ENCODE data around the gene TAAR8. TPM values are rescaled to one million over a fixed set of nuclear protein-coding genes. Genes with fewer than 3 reads are reported as not detected.
"Not testable (repeated sequence)": the region's sequence is repeated elsewhere in the genome, so short reads cannot be mapped to it uniquely, and the experiment has no call there.

The TAAR8 gene
- total RNA-seq, 1 donor from 2014 or later = not detected

- peak; percentile 68 for TF ChIP-seq CTCF (IDR thresholded peaks at IDR 0.05; ENCODE audit: insufficient read depth, low read length, poor library complexity, severe bottlenecking)
- no peaks in the 10 kb centered on the region for H3K27me3 ChIP-seq (ENCODE audit: control insufficient read depth, insufficient read depth, low read length)
- no peaks in the 10 kb centered on the region for H3K36me3 ChIP-seq (ENCODE audit: control insufficient read depth, insufficient read depth, low read length)
- H3K4me3 ChIP-seq (ENCODE audit: low read depth, low read length) = peak overlapping the region; percentile 33
- peak; percentile 12 for DNase-seq (ENCODE audit: low read depth)
Measured at GRCh38 chr6:132530293-132530974, 22.0 kb upstream of the TAAR8 start.

- not testable (repeated sequence) for H3K36me3 ChIP-seq (ENCODE audit: control insufficient read depth, insufficient read depth, low read length); H3K27me3 ChIP-seq (ENCODE audit: control insufficient read depth, insufficient read depth, low read length); H3K4me3 ChIP-seq (ENCODE audit: low read depth, low read length); DNase-seq (ENCODE audit: low read depth)
Measured at GRCh38 chr6:132534546-132534945, 17.9 kb upstream of the TAAR8 start.

GRCh38 chr6:132537145-132537544 is 15.3 kb upstream of the TAAR8 start:
- no peak for TF ChIP-seq CTCF (IDR thresholded peaks at IDR 0.05; ENCODE audit: insufficient read depth, low read length, poor library complexity, severe bottlenecking)
- H3K4me3 ChIP-seq (ENCODE audit: low read depth, low read length) = no peak overlapping the region
- no peaks in the 10 kb centered on the region for H3K27me3 ChIP-seq (ENCODE audit: control insufficient read depth, insufficient read depth, low read length)
- H3K36me3 ChIP-seq (ENCODE audit: control insufficient read depth, insufficient read depth, low read length) = no peaks in the 10 kb centered on the region
- no peak for DNase-seq (ENCODE audit: low read depth)

- DNase-seq (ENCODE audit: low read depth) = no peak
- no peak for TF ChIP-seq CTCF (IDR thresholded peaks at IDR 0.05; ENCODE audit: insufficient read depth, low read length, poor library complexity, severe bottlenecking)
- Histone ChIP-seq H3K4me3 (ENCODE audit: low read depth, low read length) (no peak within 1 kb of the TSS), H3K36me3 (ENCODE audit: control insufficient read depth, insufficient read depth, low read length) (no peaks in the 10 kb centered on the region), H3K27me3 (ENCODE audit: control insufficient read depth, insufficient read depth, low read length) (no peaks in the 10 kb centered on the region)
Measured at GRCh38 chr6:132537977-132538376, 14.5 kb upstream of the TAAR8 start, which contains the start of gene TAAR9. TAAR9 (plus strand) TSS chr6:132538277; CDS start chr6:132538290, 13 bp downstream.

GRCh38 chr6:132544826-132545225 is 7.6 kb upstream of the TAAR8 start:
- H3K27me3 ChIP-seq (ENCODE audit: control insufficient read depth, insufficient read depth, low read length) = no peaks in the 10 kb centered on the region
- no peaks in the 10 kb centered on the region for H3K36me3 ChIP-seq (ENCODE audit: control insufficient read depth, insufficient read depth, low read length)
- TF ChIP-seq CTCF (IDR thresholded peaks at IDR 0.05; ENCODE audit: insufficient read depth, low read length, poor library complexity, severe bottlenecking) = no peak
- no peak for DNase-seq (ENCODE audit: low read depth)
- no peak overlapping the region for H3K4me3 ChIP-seq (ENCODE audit: low read depth, low read length)

GRCh38 chr6:132548746-132549463 is 3.6 kb upstream of the TAAR8 start:
- Histone ChIP-seq H3K4me3 (ENCODE audit: low read depth, low read length) (no peak overlapping the region), H3K36me3 (ENCODE audit: control insufficient read depth, insufficient read depth, low read length) (no peaks in the 10 kb centered on the region), H3K27me3 (ENCODE audit: control insufficient read depth, insufficient read depth, low read length) (no peaks in the 10 kb centered on the region)
- TF ChIP-seq CTCF (IDR thresholded peaks at IDR 0.05; ENCODE audit: insufficient read depth, low read length, poor library complexity, severe bottlenecking) = no peak
- no peak for DNase-seq (ENCODE audit: low read depth)
